ENCODE data around the gene VAMP1.
A peak's percentile ranks its signal among the peaks of the same experiment; 100 is the strongest.

VAMP1 gene

DNA sequence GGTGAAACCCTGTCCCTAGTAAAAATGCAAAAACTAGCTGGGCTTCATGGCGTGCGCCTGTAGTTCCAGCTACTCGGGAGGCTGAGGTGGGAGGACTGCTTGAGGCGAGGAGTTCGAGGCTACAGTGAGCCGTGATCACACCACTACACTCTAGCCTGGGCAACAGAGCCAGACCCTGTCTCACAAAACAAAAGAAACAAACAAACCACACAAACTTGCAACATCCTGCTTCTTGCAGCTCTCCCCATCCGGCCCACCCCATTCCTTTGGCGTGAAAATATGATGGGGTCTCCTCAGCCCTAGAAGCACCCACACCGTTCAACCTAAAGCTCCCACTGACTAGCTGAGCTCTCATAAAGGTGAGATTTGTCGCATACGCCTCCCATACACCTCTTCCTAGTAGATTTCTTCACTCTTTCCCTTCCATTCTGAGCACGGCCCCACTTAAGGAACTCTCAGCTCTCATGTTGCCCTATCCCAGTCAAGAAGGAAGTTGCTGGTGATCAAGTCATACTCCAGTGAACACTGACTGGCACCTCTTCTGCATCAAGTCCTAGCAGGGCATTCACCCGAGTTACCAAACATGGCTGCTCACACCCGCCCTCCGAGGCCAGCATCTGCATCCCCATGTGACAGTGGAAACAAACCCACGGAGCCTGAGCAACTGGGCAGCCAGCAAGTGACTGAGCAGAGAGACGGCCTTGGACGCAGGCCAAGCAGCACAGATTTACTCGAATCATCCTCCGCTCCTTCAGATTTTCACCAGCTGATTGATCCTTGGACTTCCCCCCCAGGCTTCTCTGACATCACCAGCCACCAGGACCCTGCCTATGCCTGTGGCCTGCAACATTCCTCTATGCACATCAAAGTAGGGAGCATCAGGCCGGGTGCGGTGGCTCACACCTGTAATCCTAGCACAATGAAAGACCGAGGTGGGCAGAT lies 44.6 kb downstream of the VAMP1 start:
- DNase-seq (ENCODE audit: low read depth): no peak

DNA sequence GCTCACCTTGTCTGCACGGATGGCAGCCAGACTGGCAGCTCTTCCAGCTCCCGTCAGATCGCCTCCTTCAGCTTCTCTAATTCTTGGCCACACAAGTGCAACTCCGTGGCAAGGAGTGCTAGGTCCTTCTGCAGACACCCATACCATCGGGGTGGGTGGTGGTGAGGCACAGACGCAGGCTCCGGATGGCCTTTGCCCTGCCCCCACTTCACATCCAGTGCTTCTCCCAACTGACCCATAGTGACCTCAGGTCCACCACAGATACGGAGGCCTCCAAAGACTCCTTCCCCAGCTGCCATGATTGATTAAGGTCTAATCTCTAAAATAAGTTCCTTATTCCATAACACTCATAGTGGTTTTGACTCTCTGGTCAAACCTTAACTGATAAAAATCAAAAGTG lies 45.6 kb downstream of the VAMP1 start:
- DNase-seq (ENCODE audit: low read depth): no peak

DNA sequence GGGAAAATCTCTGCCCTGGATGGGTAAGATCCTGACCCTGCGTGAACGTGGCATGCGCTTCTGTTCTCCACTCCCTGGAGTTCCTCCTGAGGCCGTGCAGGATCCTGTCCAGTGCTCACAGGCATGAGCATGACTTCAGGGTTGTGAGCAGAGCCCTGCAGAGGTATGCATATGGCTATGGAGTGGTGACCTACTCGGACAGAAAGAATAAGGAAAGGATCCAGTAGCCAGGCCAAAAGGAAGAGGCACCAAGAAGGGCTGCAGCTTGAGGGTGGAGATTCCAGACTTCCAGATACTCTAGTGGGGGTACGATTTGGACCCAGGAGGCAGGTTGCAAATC lies 46.5 kb downstream of the VAMP1 start:
- DNase-seq (ENCODE audit: low read depth): no peak

DNA sequence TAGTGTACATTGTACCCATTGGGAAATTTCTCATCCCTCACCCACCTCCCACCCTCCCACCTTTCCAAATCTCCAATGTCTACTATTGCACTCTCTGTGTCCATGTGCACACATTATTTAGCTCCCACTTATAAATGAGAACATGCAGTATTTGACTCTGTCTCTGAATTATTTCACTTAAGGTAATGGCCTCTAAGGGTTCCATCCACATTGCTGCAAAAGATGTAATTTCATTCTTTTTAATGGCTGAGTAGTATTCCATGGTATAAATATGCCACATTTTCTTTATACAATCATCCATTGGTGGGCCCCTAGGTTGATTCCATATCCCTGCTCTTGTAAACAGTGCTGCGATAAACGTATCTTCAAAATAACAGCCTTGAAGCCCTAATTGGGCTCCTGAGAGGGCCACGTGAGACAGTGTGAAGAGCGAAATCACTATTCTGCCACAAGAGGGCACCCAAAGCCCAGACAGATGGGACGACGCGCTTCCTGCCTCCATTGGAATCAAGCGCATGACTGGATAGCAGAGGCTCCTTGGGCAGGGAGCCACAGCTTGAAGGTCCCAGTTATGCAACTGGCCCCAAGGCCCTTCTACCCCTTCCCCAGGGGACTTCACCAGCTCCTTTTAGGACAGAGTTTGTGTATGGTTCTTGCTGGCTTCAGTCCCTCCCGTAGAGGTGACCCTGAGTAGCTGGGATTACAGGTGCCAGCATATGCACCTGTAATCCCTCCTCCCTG lies 47.0 kb downstream of the VAMP1 start:
- DNase-seq (ENCODE audit: low read depth): peak; percentile 67

DNA sequence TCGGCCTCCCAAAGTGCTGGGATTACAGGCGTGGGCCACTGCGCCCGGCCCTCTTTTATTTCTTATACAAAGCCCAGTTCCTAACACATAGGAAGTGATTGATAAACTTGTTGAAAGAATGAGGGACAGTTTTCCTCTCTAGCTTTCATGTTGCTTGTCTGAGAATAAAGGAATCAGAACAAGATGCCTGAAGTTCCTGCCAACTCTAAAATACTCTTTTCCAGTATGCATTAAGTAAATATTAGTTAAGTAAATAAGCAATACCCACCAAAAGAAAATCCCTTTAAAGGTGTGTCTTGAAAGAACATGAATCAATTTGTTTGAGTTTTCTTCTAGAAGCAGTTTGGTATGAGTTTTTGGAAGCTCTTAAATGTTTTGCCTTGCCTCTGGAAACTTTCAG lies 50.1 kb downstream of the VAMP1 start:
- DNase-seq (ENCODE audit: low read depth): no peak

DNA sequence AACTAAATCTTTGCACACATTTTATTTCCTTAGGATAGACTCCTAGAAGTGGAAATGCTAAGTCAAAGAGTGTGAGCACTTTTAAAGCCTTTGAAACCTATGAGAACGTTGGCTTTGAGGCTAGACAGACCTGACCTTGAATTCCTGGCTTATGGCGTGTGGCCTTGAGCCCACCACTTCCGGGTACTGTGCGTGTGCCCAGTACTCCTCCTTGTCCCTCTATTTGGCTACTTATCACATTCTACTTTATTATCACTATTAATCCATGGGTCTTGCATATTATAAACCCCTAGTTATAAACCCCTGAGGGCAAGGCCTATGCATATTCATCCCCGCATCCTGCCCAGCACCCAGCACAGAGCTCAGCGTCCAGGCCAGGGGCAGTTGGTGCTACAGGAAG lies 51.7 kb downstream of the VAMP1 start:
- DNase-seq (ENCODE audit: low read depth): no peak

DNA sequence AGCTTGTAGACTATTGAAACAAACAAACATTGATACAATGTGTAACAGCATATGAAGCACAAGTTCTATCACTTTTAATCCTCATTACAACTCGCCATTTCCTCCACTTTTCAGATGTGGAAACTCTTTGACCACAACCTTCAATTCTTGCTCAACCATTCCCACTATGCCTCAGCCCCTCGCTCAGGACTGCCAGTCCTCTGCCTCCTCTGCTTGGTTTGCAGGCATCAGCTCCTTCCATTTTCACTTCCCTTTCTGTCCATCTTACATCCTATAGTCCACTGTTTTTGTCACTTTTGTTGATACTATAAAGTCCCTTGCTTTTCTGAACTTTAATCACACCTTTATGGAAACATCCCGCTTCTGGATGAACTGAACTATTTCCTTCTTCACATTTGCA lies 53.9 kb downstream of the VAMP1 start:
- no peak for DNase-seq (ENCODE audit: low read depth)

Measured in non-pigmented ciliary epithelial cell (primary cell).